GM18505 (cell line): ENCODE data around the gene LONRF3.
"Not testable (repeated sequence)": the region's sequence is repeated elsewhere in the genome, so short reads cannot be mapped to it uniquely, and the experiment has no call there.

Experiments
- ATAC-seq: cut with Tn5 transposase; IDR thresholded peaks from one replicate; pipeline ENCODE4 v1.9.1; 2021; ENCODE audit not compliant: unreplicated experiment
- POLR2A ChIP-seq: IDR thresholded peaks from 4 replicates; pipeline ENCODE4 v1.6.1; 2011; ENCODE audit warnings: borderline replicate concordance; ENCODE audit not compliant: insufficient read depth, insufficient read length; ENCODE audit errors: extremely low read depth

Gene LONRF3

DNA sequence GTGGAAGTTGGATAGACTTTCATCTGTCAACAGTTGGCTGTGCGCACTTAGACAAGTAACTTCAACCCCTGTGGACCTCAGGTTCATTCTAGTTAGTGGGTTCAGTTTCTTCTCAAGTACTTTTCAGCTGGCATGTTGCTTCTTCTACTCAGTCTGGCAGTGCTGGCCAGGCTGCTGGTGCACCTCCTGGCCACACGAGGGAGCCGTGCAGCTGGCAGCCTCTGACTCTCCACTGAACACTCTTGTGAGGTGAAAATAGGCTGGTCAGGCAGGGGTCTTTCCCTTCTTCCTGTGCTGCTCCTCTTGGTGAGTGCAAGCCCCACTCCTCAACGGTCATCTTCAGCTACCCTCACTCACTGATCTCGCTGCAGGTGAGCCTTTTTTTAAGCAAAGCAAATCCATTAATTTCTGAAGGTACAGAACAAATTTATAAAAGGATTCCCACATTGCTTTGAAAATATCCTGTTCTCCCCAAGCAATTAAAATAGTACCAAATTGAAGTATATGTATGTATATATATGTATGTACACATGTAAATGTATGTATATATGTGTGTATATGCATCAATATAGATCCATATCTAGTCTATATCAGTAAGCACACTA lies 30.6 kb downstream of the LONRF3 start:
- ATAC-seq: peak; percentile 91
- TF ChIP-seq POLR2A: no peak

DNA sequence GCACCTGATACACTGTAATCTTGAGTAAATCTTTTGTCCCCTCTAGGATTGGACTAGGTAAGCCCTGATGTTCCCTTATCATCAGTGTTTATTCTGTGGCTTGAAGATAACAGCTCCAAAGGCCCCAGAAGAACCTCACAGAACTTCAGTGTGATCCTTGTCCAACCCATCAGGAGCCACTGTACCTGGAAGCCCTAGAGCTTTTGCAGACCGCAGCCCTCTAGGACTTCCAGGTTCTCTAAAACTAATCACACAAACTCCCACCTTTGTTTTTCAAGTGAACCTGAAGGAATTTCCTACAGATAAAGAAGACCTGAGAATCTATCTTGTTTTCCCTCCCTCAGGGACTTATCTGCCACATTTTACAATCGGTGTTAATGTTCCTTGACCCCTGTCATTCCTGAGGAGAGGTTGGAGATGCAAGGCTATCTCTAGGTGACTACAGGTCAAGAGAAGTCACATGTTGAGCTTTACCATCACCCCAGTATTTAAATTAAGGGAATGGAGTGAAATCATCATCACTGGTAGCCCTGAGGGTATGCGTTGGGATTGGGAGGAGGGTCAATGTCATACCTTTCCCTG lies 32.9 kb downstream of the LONRF3 start:
- TF ChIP-seq POLR2A: no peak
- no peak for ATAC-seq

DNA sequence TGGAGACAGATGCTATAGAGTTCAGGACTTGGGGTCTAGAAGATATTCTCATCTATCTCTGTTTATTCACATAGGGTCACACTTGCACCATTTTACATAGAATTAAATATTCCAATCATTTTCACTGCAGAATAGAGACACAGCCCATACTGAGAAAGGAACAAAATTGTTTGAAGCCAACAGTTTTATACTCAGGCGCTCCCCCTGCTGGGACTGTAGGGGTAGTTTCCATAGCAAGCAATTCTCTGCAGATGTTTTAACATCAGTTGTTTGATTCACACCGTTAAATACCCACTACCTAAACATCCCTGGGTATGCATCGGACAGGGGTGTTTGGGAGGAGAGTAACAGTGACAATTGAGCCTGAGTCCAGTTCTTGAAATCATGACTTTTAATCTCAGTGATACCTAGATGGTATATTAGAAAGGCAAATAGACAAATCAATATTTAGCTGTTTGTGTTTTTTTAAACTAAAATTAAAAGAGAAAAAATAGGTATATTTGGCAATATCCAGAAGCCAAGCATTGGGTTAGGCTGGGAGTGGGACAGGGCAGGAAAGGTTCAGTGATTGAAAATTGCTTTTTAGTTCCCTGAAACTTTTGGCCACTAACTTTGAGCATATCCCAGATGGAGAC lies 33.8 kb downstream of the LONRF3 start:
- no peak for TF ChIP-seq POLR2A
- no peak for ATAC-seq

DNA sequence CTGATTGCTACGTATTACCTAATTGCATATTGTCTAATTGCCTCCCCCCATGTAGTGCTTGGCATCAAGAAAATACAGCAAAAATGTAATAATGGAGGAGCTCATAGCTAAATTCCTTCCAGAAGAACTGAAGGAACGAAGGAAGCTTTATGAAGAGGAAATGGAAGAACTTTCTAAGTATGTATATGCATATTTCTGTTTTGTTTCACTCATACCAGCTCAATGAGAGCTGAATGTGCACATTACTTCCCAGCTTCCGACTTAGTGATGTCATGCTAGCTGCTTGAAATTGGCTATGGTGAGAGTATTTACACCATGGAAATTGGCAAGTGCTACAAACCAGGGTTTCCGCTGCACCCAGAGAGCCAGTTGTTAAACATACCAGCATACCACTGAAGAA lies 34.7 kb downstream of the LONRF3 start:
- no peak for ATAC-seq
- no peak for TF ChIP-seq POLR2A

DNA sequence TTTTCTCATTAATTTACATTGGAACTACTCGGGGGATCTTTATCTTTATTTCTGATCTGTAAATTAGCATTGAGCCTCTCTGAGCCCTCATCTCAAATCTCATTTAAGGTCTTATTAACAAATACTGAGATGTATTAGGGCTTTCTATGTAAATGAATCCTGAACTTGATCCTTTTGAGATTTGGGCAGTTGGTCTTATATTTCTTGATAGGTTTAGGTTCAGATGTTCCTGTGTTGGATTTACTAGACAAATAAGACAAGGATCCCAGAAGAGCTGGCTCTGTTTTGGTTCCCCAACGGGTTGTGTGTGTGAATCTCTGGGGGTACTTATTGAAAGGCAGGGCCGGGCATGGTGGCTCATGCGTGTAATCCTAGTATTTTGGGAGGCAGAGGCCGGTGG lies 36.1 kb downstream of the LONRF3 start:
- ATAC-seq: no peak
- no peak for TF ChIP-seq POLR2A

DNA sequence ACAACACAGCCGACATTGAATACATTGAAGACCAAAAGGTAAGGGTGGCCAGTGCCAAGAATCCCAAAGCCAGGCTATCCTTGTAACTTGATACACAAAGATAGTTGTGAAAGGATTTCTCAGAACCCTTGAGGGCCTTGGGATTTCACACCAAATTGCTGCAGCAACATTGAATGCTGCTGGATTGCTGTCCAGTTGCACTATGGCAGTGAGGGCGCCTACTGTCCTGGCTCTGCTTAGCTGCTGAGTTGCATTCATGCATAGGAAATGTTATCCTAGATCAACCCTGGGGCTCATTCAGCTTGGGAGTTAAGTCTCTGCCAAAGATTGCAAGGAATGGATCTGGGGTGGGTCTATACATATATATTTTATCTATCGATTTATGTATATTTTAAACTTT lies 38.7 kb downstream of the LONRF3 start:
- no peak for TF ChIP-seq POLR2A
- ATAC-seq: no peak

DNA sequence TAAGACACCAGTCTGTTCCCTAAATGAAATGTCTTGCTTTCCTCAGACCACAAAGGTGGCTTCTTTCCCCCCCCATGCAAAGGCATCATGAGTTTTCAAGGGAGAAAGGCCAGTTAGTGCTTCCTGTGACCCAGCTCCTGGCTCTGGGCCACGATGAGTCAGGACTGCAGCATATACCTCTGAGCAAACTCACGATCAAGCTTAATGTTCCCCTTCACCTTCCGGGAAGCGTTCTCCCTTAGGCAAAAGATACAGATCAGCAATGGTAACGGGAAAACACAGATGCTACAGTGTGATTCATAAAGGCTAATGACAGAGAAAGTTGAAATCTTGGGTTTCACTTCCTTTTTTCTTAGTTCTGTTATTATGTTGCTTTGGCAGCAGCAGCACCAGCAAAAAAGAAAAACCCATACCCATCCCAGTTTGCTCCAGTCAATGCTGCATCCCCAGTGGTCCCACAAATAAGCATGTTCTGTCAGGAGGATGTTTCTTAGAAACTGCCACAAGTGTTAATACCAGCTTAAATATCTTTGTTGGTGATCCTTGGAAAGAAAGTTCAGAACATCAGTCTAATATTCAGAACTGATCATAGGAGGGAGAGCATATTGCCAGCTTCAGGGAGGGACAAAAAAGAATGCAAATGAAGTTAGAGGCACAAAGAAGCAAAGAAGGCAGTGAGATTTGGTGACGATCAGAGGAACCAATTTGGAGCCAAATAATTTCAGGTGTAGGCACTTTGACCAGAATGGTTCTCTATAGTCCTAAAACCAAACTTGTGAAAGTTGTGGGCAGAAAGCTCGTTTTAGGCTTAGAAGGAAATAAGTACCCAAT lies 41.2 kb downstream of the LONRF3 start:
- ATAC-seq: peak; percentile 94
- no peak for TF ChIP-seq POLR2A

DNA sequence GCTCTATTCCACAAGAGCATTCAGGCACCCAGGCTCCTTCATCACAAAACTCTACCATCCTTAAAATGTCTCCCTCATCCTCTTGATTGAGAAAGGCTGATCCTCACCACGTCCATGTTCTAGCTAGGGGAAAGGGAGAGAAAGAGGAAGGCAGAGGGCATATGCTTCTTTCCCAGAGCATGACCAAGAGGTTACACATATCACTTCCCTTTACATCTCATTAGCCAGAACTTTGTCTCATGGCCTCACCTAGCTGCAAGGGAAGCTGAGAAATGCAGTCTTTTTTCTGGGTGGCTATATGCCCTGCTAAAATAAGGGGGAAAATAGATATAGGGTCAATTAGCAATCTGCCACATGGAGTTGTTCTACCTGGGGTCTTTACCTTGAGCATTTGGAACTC lies 42.7 kb downstream of the LONRF3 start:
- TF ChIP-seq POLR2A: no peak
- ATAC-seq: no peak

DNA sequence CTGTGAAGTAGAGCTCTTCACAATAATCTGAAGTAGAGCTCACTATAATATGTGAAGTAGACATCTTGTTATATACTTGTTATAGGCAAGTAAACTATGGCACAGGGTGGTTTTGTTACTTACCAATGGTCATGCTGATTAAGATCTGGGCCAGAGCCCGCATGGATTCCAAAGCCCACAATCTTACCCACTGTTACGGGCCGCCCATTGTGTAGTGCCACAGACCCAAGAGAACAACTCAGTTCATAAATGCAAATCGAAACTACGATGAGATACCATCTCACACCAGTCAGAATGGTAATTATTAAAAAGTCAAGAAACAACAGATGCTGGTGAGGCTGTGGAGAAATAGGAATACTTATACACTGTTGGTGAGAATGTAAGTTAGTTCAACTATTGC lies 51.5 kb downstream of the LONRF3 start:
- no peak for TF ChIP-seq POLR2A
- ATAC-seq: no peak

DNA sequence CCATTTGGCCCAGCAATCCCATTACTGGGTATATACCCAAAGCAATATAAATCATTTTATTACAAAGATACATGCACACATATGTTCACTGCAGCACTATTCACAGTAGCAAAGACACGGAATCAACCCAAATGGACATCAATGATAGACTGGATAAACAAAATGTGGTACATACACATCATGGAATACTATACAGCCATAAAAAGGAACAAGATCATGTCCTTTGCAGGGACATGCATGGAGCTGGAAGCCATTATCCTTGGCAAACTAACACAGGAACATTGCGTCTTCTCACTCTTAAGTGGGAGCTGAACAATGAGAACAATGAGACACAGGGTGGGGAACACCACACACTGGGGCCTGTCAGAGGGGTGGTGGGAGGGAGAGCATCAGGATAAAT lies 51.9 kb downstream of the LONRF3 start:
- ATAC-seq: not testable (repeated sequence)

DNA sequence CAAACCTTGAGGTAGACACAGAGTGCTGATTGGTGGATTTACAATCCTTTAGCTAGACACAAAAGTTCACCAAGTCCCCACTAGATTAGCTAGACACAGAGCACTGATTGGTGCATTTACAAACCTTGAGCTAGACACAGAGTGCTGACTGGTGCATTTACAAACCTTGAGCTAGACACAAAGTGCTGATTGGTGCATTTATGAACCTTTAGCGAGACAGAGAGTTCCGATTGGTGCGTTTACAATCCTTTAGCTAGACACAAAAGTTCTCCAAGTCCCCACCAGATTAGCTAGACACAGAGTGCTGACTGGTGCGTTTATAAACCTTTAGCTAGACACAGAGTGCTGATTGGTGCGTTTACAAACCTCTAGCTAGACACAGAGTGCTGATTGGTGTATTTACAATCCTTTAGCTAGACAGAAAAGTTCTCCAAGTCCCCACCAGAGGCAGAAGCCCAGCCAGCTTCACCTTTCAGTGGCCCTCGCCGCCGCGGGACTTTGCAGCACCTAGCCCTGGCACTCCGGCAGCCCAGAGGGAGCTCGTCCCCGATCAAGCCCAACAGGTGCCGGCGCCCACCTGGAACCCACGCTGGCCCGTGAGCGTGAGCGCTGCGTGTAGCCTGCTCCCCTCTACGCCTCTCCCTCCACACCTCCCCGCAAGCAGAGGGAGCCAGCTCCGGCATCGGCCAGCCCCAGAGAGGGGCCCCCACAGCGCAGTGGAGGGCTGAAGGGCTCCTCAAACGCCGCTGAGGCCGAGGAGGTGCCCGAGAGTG lies 53.7 kb downstream of the LONRF3 start:
- ATAC-seq: not testable (repeated sequence)

DNA sequence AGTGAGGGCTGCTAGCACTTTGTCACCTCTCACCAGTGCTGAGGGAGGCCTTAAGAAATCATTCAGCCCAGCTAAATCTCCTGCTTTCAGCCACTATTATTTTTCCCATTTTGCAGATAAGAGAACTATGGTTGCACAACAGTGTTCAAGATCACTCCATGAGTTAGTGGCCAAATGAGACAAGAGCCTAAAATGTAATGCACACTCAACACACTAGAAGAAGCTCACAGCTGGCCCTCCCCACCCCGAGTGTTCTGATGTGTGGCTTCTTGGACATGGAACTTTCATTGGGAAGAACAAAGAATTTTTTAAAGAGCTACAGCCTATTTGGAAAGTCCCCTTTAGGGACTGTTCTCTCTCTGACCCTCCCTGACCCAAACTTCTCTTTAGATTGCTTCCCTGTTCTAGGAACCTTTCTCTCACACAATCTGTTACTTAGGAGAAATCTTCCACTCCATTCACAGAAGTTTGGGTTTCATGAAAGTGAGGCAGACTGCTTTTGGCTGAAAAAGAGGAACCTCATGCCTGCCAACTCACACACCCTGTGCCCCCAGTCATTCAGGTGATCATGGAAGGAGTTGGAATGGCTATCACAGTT lies 54.4 kb downstream of the LONRF3 start:
- ATAC-seq: no peak
- TF ChIP-seq POLR2A: no peak

DNA sequence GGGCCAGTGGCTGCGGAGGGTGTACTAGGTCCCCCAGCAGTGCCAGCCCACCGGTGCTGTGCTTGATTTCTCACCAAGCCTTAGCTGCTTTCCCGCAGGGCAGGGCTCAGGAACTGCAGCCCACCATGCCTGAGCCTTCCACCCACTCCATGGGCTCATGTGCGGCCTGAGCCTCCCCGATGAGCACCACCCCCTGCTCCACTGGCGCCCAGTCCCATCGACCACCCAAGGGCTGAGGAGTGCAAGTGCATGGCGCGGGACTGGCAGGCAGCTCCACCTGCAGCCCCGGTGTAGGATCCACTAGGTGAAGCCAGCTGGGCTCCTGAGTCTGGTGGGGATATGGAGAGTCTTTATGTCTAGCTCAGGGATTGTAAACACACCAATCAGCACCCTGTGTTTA lies 55.2 kb downstream of the LONRF3 start:
- not testable (repeated sequence) for ATAC-seq

DNA sequence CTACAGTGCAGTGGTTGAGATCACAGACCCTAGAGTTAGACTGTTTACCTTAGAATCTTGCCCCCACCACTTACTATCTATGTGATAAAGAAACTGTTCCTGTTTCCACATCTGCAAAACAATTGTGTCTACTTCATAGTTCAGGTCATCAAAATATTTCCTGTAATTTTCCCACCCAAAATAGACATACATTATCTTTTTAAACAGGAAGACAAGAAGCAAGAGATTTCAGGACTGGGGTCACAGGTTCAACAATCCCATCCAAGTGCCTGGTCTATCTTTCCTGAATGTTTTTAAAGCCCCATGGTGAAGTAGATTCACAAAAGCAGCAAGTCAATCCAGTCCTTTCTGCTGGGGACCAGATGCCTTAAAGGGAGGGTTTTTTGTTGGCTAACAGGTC lies 56.6 kb downstream of the LONRF3 start:
- TF ChIP-seq POLR2A: no peak
- no peak for ATAC-seq
